IMR-90 (cell line): ENCODE data around the gene LRRC47. TPM values are rescaled to one million over a fixed set of nuclear protein-coding genes. Genes with fewer than 3 reads are reported as not detected.

Experiments used
- ATAC-seq: fragments of 200-7000 bp; cut with Tn5 transposase; 2 replicates; pipeline ENCODE4 v1.9.1; 2020; ENCODE audit warnings: low read depth, mild to moderate bottlenecking, moderate library complexity
- BruUV-seq: library from RNA; stranded (reverse); fragments of 400-500 nt; replicated peaks from 2 replicates; lab custom pipeline; 2021; lab: Mats Ljungman, UMichigan
- CTCF ChIA-PET: fragments of 300-600 bp; formaldehyde crosslinking; extraction: SDS; loops from one replicate; lab custom pipeline; 2021; ENCODE audit warnings: antibody characterized with exemption; lab: Yijun Ruan, JAX
- POLR2A ChIA-PET: fragments of 300-600 bp; sonication (Branson Sonifier 250); formaldehyde crosslinking; loops from one replicate; lab custom pipeline; 2022; ENCODE audit warnings: antibody characterized with exemption; ENCODE audit not compliant: unreplicated experiment; lab: Charles Lee
- DNase-seq: peaks from one replicate; pipeline ENCODE4 v3.0.0; 2013
- H2AFZ ChIP-seq: replicated peaks from 2 replicates; pipeline ENCODE3; 2013; ENCODE audit warnings: low read length, mild to moderate bottlenecking; ENCODE audit not compliant: poor library complexity
- H2AK5ac ChIP-seq: 2 replicates; pipeline ENCODE4 v1.6.1; 2013; ENCODE audit warnings: low read depth, low read length, inconsistent platforms
- H2AK9ac ChIP-seq: replicated peaks from 2 replicates; pipeline ENCODE3; 2013; ENCODE audit warnings: mild to moderate bottlenecking, low read depth, low read length, moderate library complexity; ENCODE audit not compliant: poor library complexity
- H2BK120ac ChIP-seq: 2 replicates; pipeline ENCODE4 v1.6.1; 2013; ENCODE audit warnings: low read depth, low read length, inconsistent platforms
- H2BK15ac ChIP-seq: 3 replicates; pipeline ENCODE4 v1.6.1; 2013; ENCODE audit warnings: low read depth, low read length, inconsistent platforms
- H2BK20ac ChIP-seq: 2 replicates; pipeline ENCODE4 v1.6.1; 2013; ENCODE audit warnings: low read depth, mild to moderate bottlenecking, inconsistent platforms, low read length, moderate library complexity
- H2BK5ac ChIP-seq: 2 replicates; pipeline ENCODE4 v1.6.1; 2013; ENCODE audit warnings: mild to moderate bottlenecking, low read depth, low read length, inconsistent platforms; ENCODE audit not compliant: poor library complexity, severe bottlenecking
- H3K14ac ChIP-seq: replicated peaks from 2 replicates; pipeline ENCODE4 v1.6.1; 2013; ENCODE audit warnings: low read depth, low read length, inconsistent platforms
- H3K18ac ChIP-seq: 2 replicates; pipeline ENCODE4 v1.6.1; 2013; ENCODE audit warnings: low read depth, low read length, control low read depth
- H3K23ac ChIP-seq: 2 replicates; pipeline ENCODE4 v1.6.1; 2013; ENCODE audit warnings: low read depth, low read length, inconsistent platforms
- H3K27ac ChIP-seq: 2 replicates; pipeline ENCODE4 v1.5.1; 2013; ENCODE audit warnings: mild to moderate bottlenecking, control low read depth, low read length; ENCODE audit not compliant: insufficient read depth
- H3K27me3 ChIP-seq: 2 replicates; pipeline ENCODE4 v1.6.1; 2013; ENCODE audit warnings: low read length; ENCODE audit not compliant: control insufficient read depth, insufficient read depth
- H3K36me3 ChIP-seq: 2 replicates; pipeline ENCODE4 v1.6.1; 2013; ENCODE audit warnings: low read length, mixed read lengths; ENCODE audit not compliant: control insufficient read depth, insufficient read depth
- H3K4ac ChIP-seq: 2 replicates; pipeline ENCODE4 v1.6.1; 2013; ENCODE audit warnings: low read depth, low read length, inconsistent platforms
- H3K4me1 ChIP-seq: 2 replicates; pipeline ENCODE4 v1.6.1; 2013; ENCODE audit warnings: low read length, mixed read lengths; ENCODE audit not compliant: control insufficient read depth, insufficient read depth
- H3K4me2 ChIP-seq: 2 replicates; pipeline ENCODE4 v1.6.1; 2013; ENCODE audit warnings: low read depth, mild to moderate bottlenecking, control low read depth, low read length, moderate library complexity
- H3K4me3 ChIP-seq: 2 replicates; pipeline ENCODE4 v1.5.1; 2013; ENCODE audit warnings: low read depth, mild to moderate bottlenecking, control low read depth, low read length, moderate library complexity; ENCODE audit not compliant: insufficient read depth
- H3K56ac ChIP-seq: 2 replicates; pipeline ENCODE4 v1.6.1; 2013; ENCODE audit warnings: low read length, inconsistent platforms; ENCODE audit not compliant: insufficient read depth; ENCODE audit errors: extremely low read depth
- H3K79me1 ChIP-seq, 2 experiments: 2 replicates each; pipeline ENCODE4 v1.6.1; 2013; ENCODE audit warnings: low read length in 2 of 2, inconsistent platforms in 1 of 2, low read depth in 1 of 2
- H3K9ac ChIP-seq: 2 replicates; pipeline ENCODE4 v1.6.1; 2013; ENCODE audit warnings: low read depth, low read length, control low read depth
- H3K9me1 ChIP-seq: 2 replicates; pipeline ENCODE4 v1.6.1; 2013; ENCODE audit warnings: low read length, inconsistent platforms; ENCODE audit not compliant: insufficient read depth
- H3K9me3 ChIP-seq: 2 replicates; pipeline ENCODE4 v1.6.1; 2013; ENCODE audit warnings: low read length; ENCODE audit not compliant: control insufficient read depth, insufficient read depth
- H4K20me1 ChIP-seq: 2 replicates; pipeline ENCODE4 v1.6.1; 2013; ENCODE audit warnings: low read length, inconsistent platforms; ENCODE audit not compliant: insufficient read depth
- H4K5ac ChIP-seq: 2 replicates; pipeline ENCODE4 v1.6.1; 2013; ENCODE audit warnings: mild to moderate bottlenecking, low read depth, low read length, control low read depth
- H4K8ac ChIP-seq, 2 experiments: 2 replicates each; pipeline ENCODE4 v1.6.1; 2013; ENCODE audit warnings: low read depth in 2 of 2, low read length in 2 of 2, control low read depth in 1 of 2, inconsistent platforms in 1 of 2
- H4K91ac ChIP-seq: 2 replicates; pipeline ENCODE4 v1.6.1; 2013; ENCODE audit warnings: low read depth, low read length, inconsistent platforms; ENCODE audit not compliant: insufficient read depth
- ELK1 ChIP-seq: fragments of 150-350 bp; IDR thresholded peaks from 2 replicates; pipeline ENCODE4 v1.6.1; 2016; ENCODE audit warnings: low read depth, mild to moderate bottlenecking, low read length, moderate library complexity, borderline replicate concordance
- MAFK ChIP-seq: IDR thresholded peaks from 2 replicates; pipeline ENCODE4 v1.6.1; 2012; ENCODE audit warnings: low read depth, low read length, improper control_type of control experiment
- MAZ ChIP-seq: IDR thresholded peaks from 2 replicates; pipeline ENCODE4 v1.6.1; 2012; ENCODE audit warnings: low read depth, mild to moderate bottlenecking, low read length, improper control_type of control experiment, moderate library complexity, borderline replicate concordance
- MXI1 ChIP-seq: IDR thresholded peaks from 2 replicates; pipeline ENCODE4 v1.6.1; 2012; ENCODE audit warnings: low read depth, mild to moderate bottlenecking, low read length, moderate library complexity, borderline replicate concordance
- NFE2L2 ChIP-seq: fragments of 150-350 bp; IDR thresholded peaks from 2 replicates; pipeline ENCODE4 v1.6.1; 2016; ENCODE audit warnings: low read depth, mild to moderate bottlenecking, low read length
- POLR2A ChIP-seq: IDR thresholded peaks from 2 replicates; pipeline ENCODE4 v1.6.1; 2012; ENCODE audit warnings: mild to moderate bottlenecking, low read depth, low read length
- RAD21 ChIP-seq: IDR thresholded peaks from 2 replicates; pipeline ENCODE4 v1.6.1; 2012; ENCODE audit warnings: low read length, improper control_type of control experiment
- RCOR1 ChIP-seq: IDR thresholded peaks from 2 replicates; pipeline ENCODE4 v1.6.1; 2012; ENCODE audit warnings: mild to moderate bottlenecking, low read length, improper control_type of control experiment; ENCODE audit not compliant: insufficient replicate concordance
- RFX5 ChIP-seq: IDR thresholded peaks from 2 replicates; pipeline ENCODE4 v1.8.0; 2012; ENCODE audit warnings: low read depth, mild to moderate bottlenecking, low read length, moderate library complexity
- WGBS, 2 experiments: methylation state at CpG; one replicate each; pipeline versions ENCODE4 v1.1.5 to v1.1.7; 2013; ENCODE audit warnings: missing lambda C conversion rate in 2 of 2; ENCODE audit not compliant: insufficient read length in 1 of 2; ENCODE audit errors: extremely low coverage in 2 of 2; 5-methylcytosine and 5-hydroxymethylcytosine counted together
- dilution Hi-C: fragments of 300-500 bp; cut with HindIII; formaldehyde crosslinking; loops from one replicate; pipeline ENCODE4 v1.14.3; 2018; ENCODE audit warnings: low sequenced_read_pairs; ENCODE audit not compliant: unreplicated experiment
- in situ Hi-C: fragments of 300-500 bp; cut with MboI; formaldehyde crosslinking; loops from 3 replicates; pipeline ENCODE4 v1.14.3; 2019; ENCODE audit warnings: low sequenced_read_pairs, inconsistent platforms, mixed read lengths
- intact Hi-C: fragments of 100-400 bp; cut with micrococcal nuclease; formaldehyde crosslinking; loops from 2 replicates; pipeline ENCODE4 v1.10.0; 2022
- polyA plus RNA-seq, 3 experiments: library from polyadenylated mRNA; depleted of rRNA; stranded (reverse); fragments of >200 nt; gene quantifications; 2 replicates each; pipeline ENCODE4 v1.2.3, GENCODE V29; 2012; ENCODE audit warnings: low replicate concordance in 1 of 3
- total RNA-seq: library from RNA; depleted of rRNA; stranded (reverse); fragments of >200 nt; gene quantifications from 2 replicates; pipeline ENCODE4 v1.2.3, GENCODE V29; 2012

The LRRC47 gene
- total and polyA plus RNA-seq, 2 of the 4 experiments (the other 2 are of a cell fraction), result 15.2 to 19.7 TPM

DNA sequence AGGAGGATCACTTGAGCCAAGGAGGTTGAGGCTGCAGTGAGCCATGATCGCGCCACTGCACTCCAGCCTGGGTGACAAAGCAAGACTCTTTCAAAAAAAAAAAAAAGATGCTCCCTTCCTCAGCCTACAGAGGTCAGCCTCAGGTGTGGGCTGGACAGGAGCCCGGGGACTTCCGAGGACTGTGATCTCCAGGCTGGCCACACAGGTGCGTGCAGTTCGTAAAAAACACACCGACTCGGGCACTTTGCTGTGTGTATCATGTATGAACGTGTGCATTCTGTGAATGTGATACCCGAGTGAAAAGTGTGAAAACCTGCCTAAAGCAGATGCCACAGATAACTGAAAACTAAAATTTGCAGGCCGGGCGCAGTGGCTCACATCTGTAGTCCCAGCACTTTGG, 52.5 kb downstream of the LRRC47 start:
- no peak for ATAC-seq
- no TSS peak for BruUV-seq

More for the DNA sequence above, 52.5 kb downstream of the LRRC47 start:
- Histone ChIP-seq H4K5ac (no peak overlapping the region), H3K9me1 (peaks cover 10% of the 10 kb centered on the region; the same call in 1 of the 2 replicates), H3K56ac (no peak overlapping the region), H2AK9ac (no peak overlapping the region), H3K79me1 (peaks cover 15 to 27% of the 10 kb centered on the region in 2 experiments), H2BK20ac (no peak overlapping the region), H4K20me1 (no peaks in the 10 kb centered on the region; the same call in 1 of the 2 replicates), H2AFZ (no peak overlapping the region), H3K4me2 (no peak overlapping the region), H3K4me1 (peaks cover 8% of the 10 kb centered on the region; the same call in 1 of the 2 replicates), H2BK5ac (no peak overlapping the region), H3K4me3 (no peak overlapping the region), H3K36me3 (peaks cover 30% of the 10 kb centered on the region), H3K14ac (no peak overlapping the region), H3K9me3 (no peaks in the 10 kb centered on the region), H3K23ac (no peak overlapping the region), H2BK15ac (no peak overlapping the region), H2AK5ac (no peak overlapping the region), H4K8ac (no peak overlapping the region), H3K27ac (no peak overlapping the region), H4K91ac (no peak overlapping the region), H2BK120ac (no peak overlapping the region), H3K4ac (no peak overlapping the region), H3K27me3 (no peaks in the 10 kb centered on the region), H3K18ac (no peak overlapping the region), H3K9ac (no peak overlapping the region)
- in situ Hi-C loops (no loop called here), dilution Hi-C loops (no loop called here), intact Hi-C loops (no loop called here)
- TF ChIP-seq RCOR1, result no peak
- no peak for TF ChIP-seq MXI1
- no peak for TF ChIP-seq NFE2L2
- no peak for TF ChIP-seq POLR2A
- TF ChIP-seq MAFK, result no peak
- TF ChIP-seq RAD21, result no peak
- no peak for TF ChIP-seq ELK1
- no peak for TF ChIP-seq RFX5
- TF ChIP-seq MAZ, result no peak
- ChIA-PET CTCF (no interaction called here), POLR2A (no interaction called here)
- DNase-seq, result no peak
- WGBS, 2 experiments, result 100% methylated on average over 1 of the region's 12 CpGs; no CpG with 5 or more reads in 1 of the 2 experiments
